HG03175 (cell line): ENCODE results near the gene NBEA.
"Not testable (repeated sequence)": the region's sequence is repeated elsewhere in the genome, so short reads cannot be mapped to it uniquely, and the experiment has no call there.

Source experiments
- ATAC-seq: cut with Tn5 transposase; IDR thresholded peaks from one replicate; pipeline ENCODE4 v1.9.1; 2021; ENCODE audit warnings: mild to moderate bottlenecking, moderate library complexity; ENCODE audit not compliant: unreplicated experiment

Gene NBEA

GRCh38 chr13:34951528-34951927, 9.5 kb downstream of the NBEA start:
- no peak for ATAC-seq

GRCh38 chr13:34959489-34959888, 17.4 kb downstream of the NBEA start:
- no peak for ATAC-seq

- ATAC-seq = no peak
These were observed 22.5 kb downstream of the NBEA start for GRCh38 chr13:34964558-34964957.

GRCh38 chr13:34967851-34968562, 25.9 kb downstream of the NBEA start:
- ATAC-seq = no peak

GRCh38 chr13:34969539-34969938, 27.5 kb downstream of the NBEA start:
- ATAC-seq = not testable (repeated sequence)

- ATAC-seq = no peak
These were observed 28.9 kb downstream of the NBEA start for GRCh38 chr13:34970961-34971360.

GRCh38 chr13:34971473-34971872, 29.4 kb downstream of the NBEA start:
- ATAC-seq = no peak

GRCh38 chr13:34985199-34985598, 43.1 kb downstream of the NBEA start:
- not testable (repeated sequence) for ATAC-seq

- ATAC-seq = no peak
These were observed 46.3 kb downstream of the NBEA start for GRCh38 chr13:34988330-34988791.

- ATAC-seq = no peak
These were observed 48.5 kb downstream of the NBEA start for GRCh38 chr13:34990399-34991214.

- no peak for ATAC-seq
These were observed 51.4 kb downstream of the NBEA start for GRCh38 chr13:34993470-34993869.

GRCh38 chr13:35003734-35004133, 61.7 kb downstream of the NBEA start:
- ATAC-seq = not testable (repeated sequence)

GRCh38 chr13:35005051-35005450, 63.0 kb downstream of the NBEA start:
- ATAC-seq = no peak

- no peak for ATAC-seq
These were observed 72.6 kb downstream of the NBEA start for GRCh38 chr13:35014606-35015213.

- no peak for ATAC-seq
These were observed 74.5 kb downstream of the NBEA start for GRCh38 chr13:35016362-35017112.

- no peak for ATAC-seq
These were observed 83.2 kb downstream of the NBEA start for GRCh38 chr13:35025314-35025713.

GRCh38 chr13:35028338-35028867, 86.3 kb downstream of the NBEA start:
- ATAC-seq = no peak

- ATAC-seq = no peak
These were observed 96.9 kb downstream of the NBEA start for GRCh38 chr13:35039012-35039411.

GRCh38 chr13:35046587-35046986, 104.5 kb downstream of the NBEA start:
- ATAC-seq = no peak

- no peak for ATAC-seq
These were observed 113.6 kb downstream of the NBEA start for GRCh38 chr13:35055705-35056104.

GRCh38 chr13:35057858-35058257, 115.8 kb downstream of the NBEA start:
- no peak for ATAC-seq
